Mesodermal cell (in vitro differentiated cells): ENCODE data around the gene NYAP1.

Experiments used
- H3K27ac ChIP-seq: 2 replicates; pipeline ENCODE4 v1.7.0; 2013; ENCODE audit warnings: mild to moderate bottlenecking, low read depth, low read length, moderate library complexity; ENCODE audit not compliant: severe bottlenecking
- H3K36me3 ChIP-seq: 2 replicates; pipeline ENCODE4 v1.7.1; 2013; ENCODE audit warnings: mild to moderate bottlenecking, low read length, moderate library complexity; ENCODE audit not compliant: control insufficient read depth, insufficient read depth
- H3K4me1 ChIP-seq: one replicate; pipeline ENCODE4 v1.7.1; 2013; ENCODE audit warnings: mild to moderate bottlenecking, low read length; ENCODE audit not compliant: insufficient read depth, control insufficient read depth, poor library complexity, severe bottlenecking
- H3K4me3 ChIP-seq: 2 replicates; pipeline ENCODE4 v1.7.0; 2013; ENCODE audit warnings: low read length, control low read depth, mild to moderate bottlenecking; ENCODE audit not compliant: insufficient read depth, poor library complexity, severe bottlenecking; ENCODE audit errors: extremely low read depth
- H3K9me3 ChIP-seq: 2 replicates; pipeline ENCODE4 v1.7.1; 2013; ENCODE audit warnings: mild to moderate bottlenecking, low read length, moderate library complexity; ENCODE audit not compliant: control insufficient read depth
- WGBS, 2 experiments: methylation state at CpG; one replicate each; pipeline ENCODE4 v1.1.5; 2013; ENCODE audit warnings: missing lambda C conversion rate in 2 of 2; ENCODE audit not compliant: insufficient coverage in 2 of 2; 5-methylcytosine and 5-hydroxymethylcytosine counted together

NYAP1 gene

GRCh38 chr7:100472854-100473499, 10.8 kb upstream of the NYAP1 start:
- peaks cover 28% of the 10 kb centered on the region for H3K4me1 ChIP-seq
- H3K36me3 ChIP-seq: peaks cover 44% of the 10 kb centered on the region
- H3K4me3 ChIP-seq: no peak overlapping the region
- H3K9me3 ChIP-seq: no peaks in the 10 kb centered on the region
- 75 to 86% methylated on average over 8 to 12 of the region's 14 CpGs for WGBS, 2 experiments
- peak overlapping the region; percentile 33 for H3K27ac ChIP-seq

DNA sequence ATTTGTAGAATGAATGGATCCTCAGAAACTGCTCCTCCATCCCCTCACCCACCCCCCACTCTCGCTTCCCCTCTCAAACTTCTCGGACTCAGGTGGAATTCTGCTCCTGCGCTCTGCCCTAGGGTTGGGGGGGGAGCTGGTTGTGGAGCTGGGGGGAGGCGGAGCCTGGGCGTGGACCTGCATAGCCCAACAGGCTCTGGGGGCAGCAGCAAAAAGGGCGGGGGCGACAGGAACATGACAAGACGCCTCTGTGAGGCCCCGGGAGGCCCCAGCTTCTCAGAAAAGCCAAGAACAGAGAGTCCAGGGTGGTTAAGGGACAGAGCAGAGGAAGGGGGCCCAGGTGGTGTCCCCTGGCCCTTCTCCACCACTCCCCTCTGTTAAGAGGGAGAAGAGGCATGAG, 8.2 kb upstream of the NYAP1 start:
- no peaks in the 10 kb centered on the region for H3K9me3 ChIP-seq
- H3K27ac ChIP-seq: no peak overlapping the region

DNA sequence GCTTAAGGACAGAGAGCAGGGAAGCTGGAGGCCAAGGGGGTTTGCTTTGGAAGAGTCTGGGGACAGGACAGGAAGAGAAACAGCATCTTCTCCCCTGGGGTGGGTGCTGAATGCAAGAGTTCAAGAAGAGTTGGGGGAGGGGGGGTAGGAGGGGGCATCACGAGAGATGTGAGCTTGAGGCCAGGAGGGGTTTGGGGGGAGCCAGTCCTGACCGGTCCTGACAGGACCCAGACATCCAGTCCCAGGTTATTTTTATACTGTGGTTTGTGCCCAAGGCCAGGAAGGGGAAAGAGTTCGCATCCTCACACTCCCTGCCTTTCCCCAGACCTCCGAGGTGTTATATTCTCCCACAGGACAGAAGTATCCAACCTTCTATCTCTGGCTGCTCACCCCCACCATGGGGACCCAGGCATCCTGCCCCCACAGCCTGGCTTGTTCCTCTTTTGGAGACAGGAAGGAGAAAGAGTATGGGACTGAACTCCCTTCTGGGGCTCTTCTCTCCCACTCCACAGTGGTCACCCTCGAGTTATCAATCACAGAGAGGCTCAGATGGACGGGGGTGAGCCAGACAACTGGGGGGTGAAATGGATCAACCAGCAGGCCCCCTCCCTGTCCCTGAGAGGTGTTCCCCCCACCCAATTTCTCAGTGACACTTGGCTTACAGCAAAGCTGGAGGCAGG, 7.5 kb upstream of the NYAP1 start:
- Histone ChIP-seq H3K4me3 (peak overlapping the region; percentile 14), H3K27ac (no peak overlapping the region)
- WGBS, 2 experiments: 31% methylated on average over 3 of the region's 6 CpGs; no CpG with 5 or more reads in 1 of the 2 experiments

More for the DNA sequence above, 8.2 kb upstream of the NYAP1 start:
- Histone ChIP-seq H3K4me3 (peak overlapping the region; percentile 8), H3K36me3 (peaks cover 36% of the 10 kb centered on the region), H3K4me1 (peaks cover 28% of the 10 kb centered on the region)
- 42 to 46% methylated on average over 3 to 6 of the region's 9 CpGs for WGBS, 2 experiments

DNA sequence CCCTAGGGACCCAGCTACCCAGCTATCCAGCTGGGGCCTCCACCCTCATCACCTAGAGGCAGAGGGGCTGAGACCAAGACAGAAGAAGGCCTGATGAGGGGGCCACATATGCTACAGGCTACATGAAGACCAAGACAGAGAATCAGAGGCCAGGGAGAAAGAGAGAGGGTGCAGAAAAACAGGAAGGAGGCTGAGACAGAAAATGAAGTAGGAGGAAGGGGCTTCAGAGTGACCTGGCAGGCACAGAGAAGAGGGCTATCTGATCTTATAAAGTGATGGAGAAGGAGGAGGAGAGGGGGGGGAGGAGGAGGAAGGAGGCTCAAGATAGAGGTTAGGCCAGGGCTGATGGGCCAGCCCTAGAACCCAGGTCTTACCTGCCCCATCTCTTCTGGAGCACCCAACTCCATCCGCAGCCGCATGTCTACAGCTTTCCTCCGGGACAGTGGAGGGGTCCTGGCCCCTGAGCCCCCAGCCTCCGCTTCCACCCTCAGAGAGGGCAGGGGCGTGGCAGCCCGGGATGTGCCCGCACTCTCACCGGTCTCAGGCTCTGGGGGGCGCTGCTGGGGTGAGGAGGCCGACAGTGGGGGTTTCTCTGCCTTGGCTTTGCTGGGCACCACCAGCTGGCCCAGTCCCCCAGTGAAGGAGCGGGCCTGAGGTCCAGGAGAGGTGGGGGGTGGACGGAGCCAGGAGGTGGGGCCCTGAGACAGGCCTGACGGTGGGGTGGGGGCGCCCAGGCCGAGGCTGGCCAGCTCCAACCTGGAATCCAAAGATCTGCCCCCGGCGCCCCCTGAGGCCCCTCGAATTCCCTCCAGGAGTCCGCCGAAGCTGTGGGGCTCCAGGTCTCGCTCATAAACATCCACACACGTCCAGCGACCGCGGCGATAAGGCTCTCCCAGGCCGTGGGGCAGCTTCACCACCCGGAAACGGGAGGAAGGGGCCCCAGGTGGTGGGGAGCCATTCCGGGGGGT, 6.5 kb upstream of the NYAP1 start:
- H3K27ac ChIP-seq: no peak overlapping the region
- WGBS, 2 experiments: 63 to 64% methylated on average over 16 to 27 of the region's 30 CpGs
- H3K4me1 ChIP-seq: peaks cover 28% of the 10 kb centered on the region
- H3K36me3 ChIP-seq: peaks cover 22% of the 10 kb centered on the region
- H3K9me3 ChIP-seq: no peaks in the 10 kb centered on the region
- H3K4me3 ChIP-seq: peak overlapping the region; percentile 90

More for the DNA sequence above, 7.5 kb upstream of the NYAP1 start:
- peaks cover 29% of the 10 kb centered on the region for H3K36me3 ChIP-seq
- H3K9me3 ChIP-seq: no peaks in the 10 kb centered on the region
- peaks cover 28% of the 10 kb centered on the region for H3K4me1 ChIP-seq

- H3K27ac ChIP-seq: no peak overlapping the region
- 41% methylated on average over 11 of the region's 16 CpGs; no CpG with 5 or more reads in 1 of the 2 experiments for WGBS, 2 experiments
- H3K4me1 ChIP-seq: peaks cover 25% of the 10 kb centered on the region
- peaks cover 22% of the 10 kb centered on the region for H3K36me3 ChIP-seq
- no peaks in the 10 kb centered on the region for H3K9me3 ChIP-seq
- peak overlapping the region; percentile 90 for H3K4me3 ChIP-seq
These were observed 5.9 kb upstream of the NYAP1 start for GRCh38 chr7:100477871-100478267.

DNA sequence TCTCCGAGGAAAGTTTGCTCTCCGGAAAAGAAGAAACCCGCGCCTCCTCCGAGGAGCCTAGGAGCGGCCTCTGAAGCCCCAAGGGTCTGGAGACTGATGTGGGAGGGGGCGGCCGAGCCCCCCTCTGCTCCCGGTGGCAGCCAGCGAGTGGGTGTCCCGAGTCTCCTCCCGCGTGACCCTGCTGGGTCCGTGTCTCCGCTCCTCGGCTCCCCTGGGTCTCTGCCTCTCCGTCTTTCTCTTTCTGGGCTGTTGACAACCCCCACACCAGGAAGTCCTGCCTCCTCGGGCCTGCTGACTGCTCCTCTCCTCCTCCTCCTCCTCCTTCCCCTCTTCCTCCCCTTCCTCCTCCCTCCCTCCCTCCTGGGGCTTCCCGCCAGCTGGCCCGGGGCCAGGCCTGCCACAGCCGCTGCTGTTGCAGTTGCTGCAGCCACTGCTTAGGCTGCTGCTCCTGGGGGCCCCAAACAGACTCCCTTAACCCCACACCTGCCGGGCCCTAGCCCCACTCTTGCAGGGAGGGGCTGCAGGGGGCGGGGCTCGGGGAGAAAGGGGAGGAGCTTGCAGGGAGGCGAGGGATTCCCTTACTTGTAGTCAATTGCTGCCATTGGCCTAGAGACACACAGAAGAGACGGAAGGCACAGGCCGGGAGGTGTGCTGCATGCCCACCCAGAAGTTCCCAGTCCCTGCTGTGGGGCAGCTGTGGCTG, 4.6 kb upstream of the NYAP1 start, which contains the start of gene TSC22D4:
Gene TSC22D4 (minus strand): TSS at position 257 of the 703 bp plus-strand sequence. CDS start 1,176 bp downstream, outside the sequence.
- WGBS, 2 experiments: 0 to 3% methylated on average over 22 to 24 of the region's 27 CpGs
- H3K36me3 ChIP-seq: peaks cover 16% of the 10 kb centered on the region
- peak within 1 kb of the TSS; percentile 90 for H3K4me3 ChIP-seq
- H3K4me1 ChIP-seq: peaks cover 21% of the 10 kb centered on the region
- no peaks in the 10 kb centered on the region for H3K9me3 ChIP-seq
- H3K27ac ChIP-seq: peak within 1 kb of the TSS; percentile 36

DNA sequence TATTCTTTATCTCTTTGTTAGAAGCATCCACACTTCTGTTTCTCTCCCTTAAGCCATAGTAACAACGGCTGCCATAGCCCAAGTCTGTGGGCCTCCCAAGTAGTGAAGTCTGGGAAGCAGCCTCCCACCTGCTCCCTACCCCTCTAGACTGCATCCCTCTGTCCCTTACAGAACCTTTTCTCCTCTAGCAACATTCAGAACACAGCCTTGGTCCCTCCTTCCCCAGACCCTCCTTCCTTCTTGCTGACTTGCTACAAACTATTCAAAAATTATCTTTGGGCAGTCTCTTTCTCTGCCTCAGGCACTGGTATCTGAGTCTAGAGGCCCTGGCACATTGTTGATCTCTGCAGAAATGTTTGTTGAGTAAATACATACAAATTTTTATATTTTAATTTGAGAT, 2.3 kb upstream of the NYAP1 start:
- H3K4me3 ChIP-seq: no peak overlapping the region
- peaks cover 22% of the 10 kb centered on the region for H3K4me1 ChIP-seq
- H3K9me3 ChIP-seq: no peaks in the 10 kb centered on the region
- 100% methylated on average over 1 of the region's 1 CpG for WGBS, 2 experiments
- peaks cover 5% of the 10 kb centered on the region for H3K36me3 ChIP-seq
- H3K27ac ChIP-seq: no peak overlapping the region

DNA sequence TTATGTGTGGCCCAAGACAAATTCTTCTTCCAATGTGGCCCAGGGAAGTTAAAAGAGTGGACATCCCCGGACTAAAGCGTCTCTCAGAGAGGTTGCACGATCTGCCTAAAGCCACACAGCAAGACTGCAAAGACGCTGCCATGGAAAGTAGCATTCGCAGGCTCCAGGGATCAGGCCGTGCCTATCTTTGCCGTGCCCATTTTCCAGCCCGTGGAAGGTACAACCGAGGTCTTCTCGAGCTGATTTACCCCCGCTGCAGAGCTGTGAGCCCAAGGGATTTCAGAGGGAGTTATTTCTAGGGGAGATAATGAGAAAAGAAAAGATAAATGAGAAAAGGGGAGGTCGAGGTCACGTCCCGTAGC, 1.0 kb upstream of the NYAP1 start:
- peak overlapping the region; percentile 57 for H3K4me3 ChIP-seq
- no peaks in the 10 kb centered on the region for H3K9me3 ChIP-seq
- H3K36me3 ChIP-seq: no peaks in the 10 kb centered on the region
- H3K4me1 ChIP-seq: peaks cover 19% of the 10 kb centered on the region
- WGBS, 2 experiments: 62 to 70% methylated on average over 14 of the region's 14 CpGs
- H3K27ac ChIP-seq: no peak overlapping the region

DNA sequence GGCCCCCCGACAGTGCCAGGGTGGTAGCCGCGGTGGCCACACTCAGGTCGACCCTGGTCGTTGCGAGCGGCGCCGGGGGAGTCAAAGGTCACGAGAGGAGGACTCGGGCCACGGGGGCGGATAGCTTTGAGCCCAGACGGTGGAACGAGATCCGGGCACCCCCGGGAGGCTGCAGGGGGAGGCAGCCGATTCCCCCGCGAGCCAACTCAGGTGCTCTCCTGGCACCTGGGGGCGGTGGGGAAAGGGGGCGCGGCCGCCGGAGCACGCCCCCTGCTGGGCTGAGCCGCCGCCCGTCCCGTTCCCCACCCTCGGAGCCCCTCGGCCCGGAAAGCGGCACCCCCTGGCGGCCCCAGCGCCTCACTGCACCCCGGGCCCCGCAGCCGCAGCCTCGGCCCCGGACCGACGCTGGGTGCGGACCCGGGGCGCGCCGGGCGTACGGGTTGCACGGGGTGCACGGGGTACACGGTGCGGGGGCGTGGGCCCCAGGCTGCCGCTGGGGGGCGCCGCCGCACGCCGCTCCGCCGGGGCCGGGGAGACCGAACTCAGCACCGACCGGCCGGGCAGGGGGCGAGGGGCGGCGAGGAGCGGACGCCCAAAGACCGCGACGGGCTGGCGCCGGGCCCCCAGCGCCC, 521 bp upstream of the NYAP1 start:
- no peak overlapping the region for H3K27ac ChIP-seq
- no peaks in the 10 kb centered on the region for H3K9me3 ChIP-seq
- 1 to 2% methylated on average over 43 to 68 of the region's 79 CpGs for WGBS, 2 experiments
- H3K4me3 ChIP-seq: peak overlapping the region; percentile 57
- H3K4me1 ChIP-seq: peaks cover 18% of the 10 kb centered on the region
- peaks cover 3% of the 10 kb centered on the region for H3K36me3 ChIP-seq

DNA sequence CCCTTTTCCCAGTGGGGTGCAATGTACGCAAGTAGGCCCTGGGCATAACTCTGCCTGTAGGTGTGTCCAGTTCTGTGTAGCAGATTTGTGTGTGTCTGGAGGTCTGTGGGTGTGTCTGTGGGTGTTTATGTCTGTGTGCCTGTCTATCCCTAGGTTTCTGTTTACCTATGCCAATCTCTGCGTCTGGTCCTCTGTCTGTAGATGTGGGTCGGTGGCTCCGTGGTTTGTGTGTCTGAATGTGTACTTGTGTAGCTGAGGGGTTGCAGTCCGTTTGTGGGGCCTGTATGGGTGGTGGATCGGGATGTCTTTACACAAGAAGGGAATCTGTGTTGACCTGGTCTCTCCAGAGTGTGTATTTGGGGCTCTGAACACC, 932 bp downstream of the NYAP1 start:
- H3K4me3 ChIP-seq: peak overlapping the region; percentile 57
- no peak overlapping the region for H3K27ac ChIP-seq
- H3K4me1 ChIP-seq: peaks cover 23% of the 10 kb centered on the region
- H3K36me3 ChIP-seq: peaks cover 9% of the 10 kb centered on the region
- no peaks in the 10 kb centered on the region for H3K9me3 ChIP-seq
- WGBS, 2 experiments: 85 to 87% methylated on average over 2 to 3 of the region's 6 CpGs
